Measurements from ENCODE around the gene HSPB6.

The HSPB6 gene

DNA sequence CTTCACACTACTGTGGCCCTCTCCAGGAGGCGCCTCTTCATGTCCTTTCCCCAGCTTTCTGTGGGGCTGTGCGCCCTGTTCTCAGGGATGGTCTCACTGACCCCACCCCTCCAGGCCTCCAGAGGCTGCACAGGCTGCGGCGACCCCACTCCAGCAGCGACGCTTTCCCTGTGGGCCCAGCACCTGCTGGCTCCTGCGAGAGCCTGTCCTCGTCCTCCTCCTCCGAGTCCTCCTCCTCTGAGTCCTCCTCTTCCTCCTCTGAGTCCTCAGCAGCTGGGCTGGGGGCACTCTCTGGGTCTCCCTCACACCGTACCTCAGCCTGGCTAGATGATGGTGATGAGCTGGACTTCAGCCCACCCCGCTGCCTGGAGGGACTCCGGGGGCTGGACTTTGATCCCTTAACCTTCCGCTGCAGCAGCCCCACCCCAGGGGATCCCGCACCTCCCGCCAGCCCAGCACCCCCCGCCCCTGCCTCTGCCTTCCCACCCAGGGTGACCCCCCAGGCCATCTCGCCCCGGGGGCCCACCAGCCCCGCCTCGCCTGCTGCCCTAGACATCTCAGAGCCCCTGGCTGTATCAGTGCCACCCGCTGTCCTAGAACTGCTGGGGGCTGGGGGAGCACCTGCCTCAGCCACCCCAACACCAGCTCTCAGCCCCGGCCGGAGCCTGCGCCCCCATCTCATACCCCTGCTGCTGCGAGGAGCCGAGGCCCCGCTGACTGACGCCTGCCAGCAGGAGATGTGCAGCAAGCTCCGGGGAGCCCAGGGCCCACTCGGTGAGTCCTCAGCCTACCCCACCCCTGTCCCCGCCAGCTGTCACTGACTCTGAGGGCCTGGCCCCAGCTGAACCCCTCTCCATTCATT, 29.7 kb upstream of the HSPB6 start:
- Histone ChIP-seq H3K9me3 (no peaks in the 10 kb centered on the region), H3K4me1 (no peaks in the 10 kb centered on the region), H3K36me3 (peaks cover 5% of the 10 kb centered on the region; the same call in 1 of the 2 replicates), H3K4me3 (ENCODE audit: low read depth, low read length) (no peak overlapping the region), H3K27me3 (no peaks in the 10 kb centered on the region)
- no peak for DNase-seq
- TF ChIP-seq, protein P1, sequence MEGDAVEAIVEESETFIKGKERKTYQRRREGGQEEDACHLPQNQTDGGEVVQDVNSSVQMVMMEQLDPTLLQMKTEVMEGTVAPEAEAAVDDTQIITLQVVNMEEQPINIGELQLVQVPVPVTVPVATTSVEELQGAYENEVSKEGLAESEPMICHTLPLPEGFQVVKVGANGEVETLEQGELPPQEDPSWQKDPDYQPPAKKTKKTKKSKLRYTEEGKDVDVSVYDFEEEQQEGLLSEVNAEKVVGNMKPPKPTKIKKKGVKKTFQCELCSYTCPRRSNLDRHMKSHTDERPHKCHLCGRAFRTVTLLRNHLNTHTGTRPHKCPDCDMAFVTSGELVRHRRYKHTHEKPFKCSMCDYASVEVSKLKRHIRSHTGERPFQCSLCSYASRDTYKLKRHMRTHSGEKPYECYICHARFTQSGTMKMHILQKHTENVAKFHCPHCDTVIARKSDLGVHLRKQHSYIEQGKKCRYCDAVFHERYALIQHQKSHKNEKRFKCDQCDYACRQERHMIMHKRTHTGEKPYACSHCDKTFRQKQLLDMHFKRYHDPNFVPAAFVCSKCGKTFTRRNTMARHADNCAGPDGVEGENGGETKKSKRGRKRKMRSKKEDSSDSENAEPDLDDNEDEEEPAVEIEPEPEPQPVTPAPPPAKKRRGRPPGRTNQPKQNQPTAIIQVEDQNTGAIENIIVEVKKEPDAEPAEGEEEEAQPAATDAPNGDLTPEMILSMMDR (IDR thresholded peaks at IDR 0.05; ENCODE audit: low read depth, low read length) = no peak

DNA sequence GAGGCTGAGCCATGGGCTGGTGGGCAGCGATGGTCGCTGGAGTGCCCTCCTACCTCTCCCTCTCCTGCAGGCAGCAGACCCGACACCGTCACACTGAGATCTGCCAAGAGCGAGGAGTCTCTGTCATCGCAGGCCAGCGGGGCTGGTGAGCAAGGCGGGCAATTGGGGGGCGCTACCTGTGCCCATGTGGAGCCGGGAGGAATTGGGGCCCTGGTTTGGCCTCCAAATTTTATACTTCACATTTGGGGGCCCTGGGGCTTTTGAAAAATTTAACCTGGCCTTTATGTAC, 28.5 kb upstream of the HSPB6 start:
- Histone ChIP-seq H3K9me3 (no peaks in the 10 kb centered on the region), H3K4me3 (ENCODE audit: low read depth, low read length) (no peak overlapping the region)
- TF ChIP-seq, protein P1 (IDR thresholded peaks at IDR 0.05; ENCODE audit: low read depth, low read length) = no peak

DNA sequence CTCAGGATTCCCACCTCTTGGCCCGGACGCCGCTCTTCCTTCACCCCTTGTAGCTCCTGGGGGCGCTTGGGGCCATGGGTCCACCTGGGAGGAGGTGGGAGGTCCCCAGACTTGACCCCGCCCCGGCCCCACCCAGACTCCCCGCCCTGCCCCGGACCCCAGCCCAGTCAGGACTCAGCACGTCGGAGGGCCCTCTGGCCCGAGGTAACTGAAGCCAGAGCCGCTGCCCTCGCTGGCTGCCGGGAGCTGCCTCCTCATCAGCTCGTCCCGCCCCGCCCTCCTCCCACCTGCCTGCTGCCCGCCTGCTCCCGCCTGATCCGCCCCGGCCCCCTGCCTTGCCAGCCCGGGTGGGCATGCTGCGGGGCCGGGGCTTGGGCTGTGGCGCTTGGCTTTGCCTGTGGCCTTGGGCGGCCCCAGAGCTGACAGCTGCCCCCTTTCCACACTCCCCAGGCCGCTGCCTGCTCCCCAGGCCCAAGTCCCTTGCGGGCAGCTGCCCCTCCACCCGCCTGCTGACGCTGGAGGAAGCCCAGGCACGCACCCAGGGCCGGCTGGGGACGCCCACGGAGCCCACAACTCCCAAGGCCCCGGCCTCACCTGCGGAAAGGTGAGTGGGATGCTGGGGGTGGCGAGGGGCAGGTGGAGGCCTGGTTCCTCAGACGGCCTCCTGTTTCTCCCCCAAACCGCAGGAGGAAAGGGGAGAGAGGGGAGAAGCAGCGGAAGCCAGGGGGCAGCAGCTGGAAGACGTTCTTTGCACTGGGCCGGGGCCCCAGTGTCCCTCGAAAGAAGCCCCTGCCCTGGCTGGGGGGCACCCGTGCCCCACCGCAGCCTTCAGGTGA, 27.9 kb upstream of the HSPB6 start:
- no peak for DNase-seq
- Histone ChIP-seq H3K36me3 (peaks cover 5% of the 10 kb centered on the region; the same call in 1 of the 2 replicates), H3K4me1 (no peaks in the 10 kb centered on the region), H3K4me3 (ENCODE audit: low read depth, low read length) (no peak overlapping the region), H3K9me3 (no peaks in the 10 kb centered on the region), H3K27me3 (no peaks in the 10 kb centered on the region)
- TF ChIP-seq, protein P1 (IDR thresholded peaks at IDR 0.05; ENCODE audit: low read depth, low read length) = no peak

More for the DNA sequence above, 28.5 kb upstream of the HSPB6 start:
- Histone ChIP-seq H3K27me3 (no peaks in the 10 kb centered on the region), H3K4me1 (no peaks in the 10 kb centered on the region), H3K36me3 (peaks cover 5% of the 10 kb centered on the region; the same call in 1 of the 2 replicates)
- no peak for DNase-seq

DNA sequence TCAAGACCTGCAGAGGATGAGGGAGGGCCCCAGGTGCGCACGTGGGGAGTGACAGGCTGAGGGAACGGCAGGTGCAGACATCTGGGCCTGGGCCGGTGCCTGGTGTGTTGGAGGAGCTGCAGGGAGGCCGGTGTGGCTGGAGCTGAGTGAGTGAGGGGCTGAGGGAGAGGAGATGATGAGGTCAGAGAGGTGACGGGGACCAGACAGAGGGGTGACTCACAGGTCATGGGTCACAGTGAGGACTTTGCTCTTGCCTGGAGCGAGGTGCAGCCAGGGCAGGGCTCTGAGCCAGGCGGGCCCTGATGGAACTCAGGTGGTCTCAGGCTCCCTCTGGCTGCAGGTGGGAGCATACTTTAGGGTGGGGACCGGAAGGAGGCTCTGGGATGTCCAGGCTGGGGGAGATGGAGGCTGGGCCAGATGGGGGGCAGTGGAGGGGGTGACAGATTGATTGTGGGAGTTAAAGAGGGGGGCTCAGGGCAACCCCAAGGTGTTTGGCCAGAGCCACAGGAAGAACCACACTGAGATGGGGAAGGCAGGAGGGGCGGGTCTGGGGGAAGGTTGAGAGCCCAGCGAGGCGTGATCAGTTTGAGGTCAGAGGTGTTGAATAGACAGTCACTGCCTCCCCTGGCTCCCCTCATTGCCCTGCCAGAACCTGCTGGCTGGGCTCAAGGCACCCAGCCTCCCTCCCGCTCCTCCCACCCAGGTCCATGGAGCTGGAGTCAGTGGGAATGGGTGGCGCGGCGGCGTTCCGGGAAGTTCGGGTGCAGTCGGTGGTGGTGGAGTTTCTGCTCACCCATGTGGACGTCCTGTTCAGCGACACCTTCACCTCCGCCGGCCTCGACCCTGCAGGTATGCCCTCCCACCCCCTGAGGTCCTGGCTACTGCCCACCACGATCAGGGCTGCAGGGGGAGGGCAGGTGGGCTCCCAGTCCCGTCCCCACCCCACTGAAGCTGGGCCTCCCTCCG, 26.9 kb upstream of the HSPB6 start:
- Histone ChIP-seq H3K27me3 (no peaks in the 10 kb centered on the region), H3K4me1 (no peaks in the 10 kb centered on the region), H3K9me3 (no peaks in the 10 kb centered on the region), H3K36me3 (peaks cover 5% of the 10 kb centered on the region; the same call in 1 of the 2 replicates), H3K4me3 (ENCODE audit: low read depth, low read length) (no peak overlapping the region)
- DNase-seq = no peak
- TF ChIP-seq, protein P1 (IDR thresholded peaks at IDR 0.05; ENCODE audit: low read depth, low read length) = no peak

DNA sequence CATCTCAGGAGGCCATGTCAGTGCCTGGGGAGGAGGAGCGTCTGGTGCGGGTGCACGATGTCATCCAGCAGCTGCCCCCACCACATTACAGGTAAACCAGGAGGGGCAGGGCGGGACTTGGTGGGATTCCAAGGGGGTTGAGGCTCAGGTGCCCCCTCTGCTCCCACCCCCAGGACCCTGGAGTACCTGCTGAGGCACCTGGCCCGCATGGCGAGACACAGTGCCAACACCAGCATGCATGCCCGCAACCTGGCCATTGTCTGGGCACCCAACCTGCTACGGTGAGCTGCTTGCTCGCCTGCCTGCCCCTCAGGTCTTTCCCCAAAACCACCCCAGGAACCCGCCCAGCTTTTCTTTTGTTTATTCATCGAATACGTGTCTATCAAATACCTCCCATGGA, 25.8 kb upstream of the HSPB6 start:
- H3K36me3 ChIP-seq = peaks cover 5% of the 10 kb centered on the region; the same call in 1 of the 2 replicates
- H3K27me3 ChIP-seq = no peaks in the 10 kb centered on the region
- H3K4me1 ChIP-seq = no peaks in the 10 kb centered on the region
- H3K4me3 ChIP-seq (ENCODE audit: low read depth, low read length) = no peak overlapping the region
- no peak for DNase-seq
- TF ChIP-seq, protein P1 (IDR thresholded peaks at IDR 0.05; ENCODE audit: low read depth, low read length) = no peak
- H3K9me3 ChIP-seq = no peaks in the 10 kb centered on the region

All from BE2C (cell line).